Trophoblast cell (in vitro differentiated cells and primary cell): ENCODE data around the gene ARL6IP4.

Experiments used
- DNase-seq, 2 donors: peaks; one replicate each; pipeline ENCODE4 v3.0.0-alpha.2; 2016
- H2AFZ ChIP-seq: 2 replicates; pipeline ENCODE4 v1.6.1; 2013; ENCODE audit warnings: low read length, moderate library complexity, mild to moderate bottlenecking; ENCODE audit not compliant: insufficient read depth, poor library complexity
- H2AK5ac ChIP-seq: 2 replicates; pipeline ENCODE4 v1.6.1; 2013; ENCODE audit warnings: mild to moderate bottlenecking, low read length
- H2BK120ac ChIP-seq: 2 replicates; pipeline ENCODE4 v1.6.1; 2013; ENCODE audit warnings: low read length, mild to moderate bottlenecking, moderate library complexity; ENCODE audit not compliant: insufficient read depth, poor library complexity
- H2BK12ac ChIP-seq: 2 replicates; pipeline ENCODE4 v1.6.1; 2013; ENCODE audit warnings: mild to moderate bottlenecking, low read length, moderate library complexity
- H2BK5ac ChIP-seq: 2 replicates; pipeline ENCODE4 v1.6.1; 2013; ENCODE audit warnings: low read length, low read depth, moderate library complexity, mild to moderate bottlenecking; ENCODE audit not compliant: poor library complexity
- H3K14ac ChIP-seq: 2 replicates; pipeline ENCODE4 v1.6.1; 2013; ENCODE audit warnings: mild to moderate bottlenecking, low read length
- H3K18ac ChIP-seq: 2 replicates; pipeline ENCODE4 v1.6.1; 2013; ENCODE audit warnings: mild to moderate bottlenecking, low read length
- H3K23ac ChIP-seq: 2 replicates; pipeline ENCODE4 v1.6.1; 2013; ENCODE audit warnings: low read length
- H3K27ac ChIP-seq: 2 replicates; pipeline ENCODE4 v1.5.1; 2013; ENCODE audit warnings: low read depth, mild to moderate bottlenecking, inconsistent platforms, low read length, moderate library complexity
- H3K27me3 ChIP-seq: 2 replicates; pipeline ENCODE4 v1.6.1; 2013; ENCODE audit warnings: inconsistent platforms, mild to moderate bottlenecking, low read length, moderate library complexity; ENCODE audit not compliant: insufficient read depth
- H3K36me3 ChIP-seq, 2 experiments: 1 replicate in 1 of 2; 2 replicates in 1 of 2; pipeline ENCODE4 v1.6.1; 2013; ENCODE audit warnings: low read length in 2 of 2, mild to moderate bottlenecking in 2 of 2, moderate library complexity in 1 of 2; ENCODE audit not compliant: insufficient read depth in 2 of 2, control insufficient read depth in 1 of 2
- H3K4ac ChIP-seq: 2 replicates; pipeline ENCODE4 v1.6.1; 2013; ENCODE audit warnings: low read depth, mild to moderate bottlenecking, low read length, moderate library complexity
- H3K4me1 ChIP-seq, 2 experiments: 1 replicate in 1 of 2; 2 replicates in 1 of 2; pipeline ENCODE4 v1.6.1; 2013; ENCODE audit warnings: low read length in 2 of 2, mild to moderate bottlenecking in 2 of 2, moderate library complexity in 1 of 2; ENCODE audit not compliant: insufficient read depth in 2 of 2, control insufficient read depth in 1 of 2
- H3K4me2 ChIP-seq: 2 replicates; pipeline ENCODE4 v1.6.1; 2013; ENCODE audit warnings: inconsistent platforms, mild to moderate bottlenecking, low read length, moderate library complexity
- H3K4me3 ChIP-seq: 2 replicates; pipeline ENCODE4 v1.5.1; 2013; ENCODE audit warnings: mild to moderate bottlenecking, low read depth, low read length, inconsistent platforms
- H3K79me1 ChIP-seq: one replicate; pipeline ENCODE4 v1.6.1; 2013; ENCODE audit warnings: low read length
- H3K79me2 ChIP-seq: 2 replicates; pipeline ENCODE4 v1.6.1; 2013; ENCODE audit warnings: low read length, mild to moderate bottlenecking; ENCODE audit not compliant: control insufficient read depth, insufficient read depth, poor library complexity
- H3K9ac ChIP-seq: 2 replicates; pipeline ENCODE4 v1.6.1; 2013; ENCODE audit warnings: mild to moderate bottlenecking, low read length
- H3K9me3 ChIP-seq: 2 replicates; pipeline ENCODE4 v1.6.1; 2013; ENCODE audit warnings: low read depth, mild to moderate bottlenecking, control low read depth, inconsistent platforms, low read length; ENCODE audit not compliant: insufficient read depth
- H4K12ac ChIP-seq: 2 replicates; pipeline ENCODE4 v1.6.1; 2013; ENCODE audit warnings: low read depth, mild to moderate bottlenecking, low read length, moderate library complexity
- H4K8ac ChIP-seq: 2 replicates; pipeline ENCODE4 v1.6.1; 2013; ENCODE audit warnings: low read depth, mild to moderate bottlenecking, low read length, moderate library complexity
- H4K91ac ChIP-seq: one replicate; pipeline ENCODE4 v1.6.1; 2013; ENCODE audit warnings: low read depth, mild to moderate bottlenecking, low read length, moderate library complexity
- WGBS: extraction: QIAGEN DNeasy Blood & Tissue Kit; methylation state at CpG from one replicate; pipeline ENCODE4 v1.1.7; 2013; ENCODE audit warnings: missing lambda C conversion rate; ENCODE audit not compliant: insufficient read length, insufficient coverage; ENCODE audit errors: extremely low coverage; 5-methylcytosine and 5-hydroxymethylcytosine counted together

Gene ARL6IP4

DNA sequence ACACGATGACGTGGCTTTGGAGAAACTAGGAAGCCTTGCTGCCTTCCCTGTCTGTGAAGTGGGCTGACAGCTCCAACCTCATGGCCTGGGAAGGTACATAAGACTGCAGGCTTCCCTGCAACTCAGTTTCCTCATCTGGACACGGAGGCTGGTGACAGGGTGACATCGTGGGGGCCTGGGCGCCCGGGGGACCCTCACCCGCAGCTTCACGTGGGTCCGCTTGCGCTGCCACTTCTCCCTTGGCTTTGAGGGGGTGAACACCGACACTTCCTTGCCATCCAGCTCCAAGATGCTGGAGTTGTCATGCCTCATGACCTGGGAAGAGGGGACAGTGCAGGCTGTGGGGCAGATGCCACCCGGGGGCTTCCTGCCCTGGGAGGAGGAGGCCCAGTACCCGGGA is 7.6 kb downstream of the ARL6IP4 start:
- H4K8ac ChIP-seq = no peak overlapping the region
- no CpG with 5 or more reads among the region's 13 CpGs for WGBS
- H3K9me3 ChIP-seq = no peaks in the 10 kb centered on the region
- H2AFZ ChIP-seq = no peak overlapping the region
- H3K79me2 ChIP-seq = no peaks in the 10 kb centered on the region
- no peak overlapping the region for H4K12ac ChIP-seq
- H2BK12ac ChIP-seq = no peak overlapping the region
- DNase-seq = peak in 1 of 2 donors; percentile 18
- no peak overlapping the region for H3K4me3 ChIP-seq
- no peaks in the 10 kb centered on the region for H3K79me1 ChIP-seq
- no peak overlapping the region for H3K14ac ChIP-seq
- no peak overlapping the region for H3K18ac ChIP-seq
- no peak overlapping the region for H2BK120ac ChIP-seq
- H3K27ac ChIP-seq = no peak overlapping the region
- no peak overlapping the region for H2AK5ac ChIP-seq
- H3K4me1 ChIP-seq = peaks cover 0 to 2% of the 10 kb centered on the region in 2 experiments
- no peak overlapping the region for H3K4me2 ChIP-seq
- no peaks in the 10 kb centered on the region for H3K27me3 ChIP-seq
- no peak overlapping the region for H3K4ac ChIP-seq
- H3K9ac ChIP-seq = no peak overlapping the region
- H4K91ac ChIP-seq = no peak overlapping the region
- H3K23ac ChIP-seq = no peak overlapping the region
- no peak overlapping the region for H2BK5ac ChIP-seq
- H3K36me3 ChIP-seq = peaks cover 4 to 6% of the 10 kb centered on the region in 2 experiments

DNA sequence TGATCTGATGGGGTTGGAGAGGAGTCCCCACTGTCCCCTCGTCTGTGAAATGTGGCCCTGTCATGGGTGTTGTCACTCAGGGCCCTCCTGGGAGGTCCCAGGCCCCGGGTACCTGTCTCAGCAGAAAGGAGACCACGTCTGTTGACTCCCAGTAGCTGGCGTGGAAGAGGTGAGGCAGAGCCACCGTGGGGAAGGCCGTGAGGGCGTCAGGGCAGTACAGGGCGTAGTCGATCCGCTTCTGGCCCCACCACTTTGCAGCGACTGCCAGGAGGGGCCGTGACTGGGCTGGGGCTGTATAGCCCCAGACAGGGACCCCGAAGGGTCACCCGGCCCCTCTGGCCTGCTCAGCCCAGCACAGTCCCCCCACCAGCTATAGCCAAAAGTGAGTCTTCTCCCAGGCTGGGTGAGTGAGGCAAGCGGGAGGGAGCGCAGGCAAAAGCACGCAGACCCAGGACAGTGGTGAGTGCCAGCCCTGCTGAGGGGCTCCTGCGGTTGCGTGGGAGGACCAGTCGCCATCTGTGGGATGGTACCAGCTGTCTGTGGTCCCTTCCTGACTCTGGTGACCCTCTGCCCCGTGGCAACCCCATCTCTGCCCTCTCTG is 8.2 kb downstream of the ARL6IP4 start:
- H3K23ac ChIP-seq = no peak overlapping the region
- H2AK5ac ChIP-seq = no peak overlapping the region
- no peaks in the 10 kb centered on the region for H3K27me3 ChIP-seq
- H4K12ac ChIP-seq = no peak overlapping the region
- H3K9ac ChIP-seq = no peak overlapping the region
- H3K27ac ChIP-seq = no peak overlapping the region
- no peak for DNase-seq
- WGBS = no CpG with 5 or more reads among the region's 21 CpGs
- H3K79me1 ChIP-seq = no peaks in the 10 kb centered on the region
- no peak overlapping the region for H3K18ac ChIP-seq
- H3K4ac ChIP-seq = no peak overlapping the region
- peaks cover 0 to 2% of the 10 kb centered on the region in 2 experiments for H3K36me3 ChIP-seq
- no peak overlapping the region for H4K8ac ChIP-seq
- H3K9me3 ChIP-seq = no peaks in the 10 kb centered on the region
- H2BK12ac ChIP-seq = no peak overlapping the region
- no peak overlapping the region for H3K4me2 ChIP-seq
- no peak overlapping the region for H4K91ac ChIP-seq
- no peak overlapping the region for H2BK5ac ChIP-seq
- no peak overlapping the region for H3K4me3 ChIP-seq
- H3K79me2 ChIP-seq = no peaks in the 10 kb centered on the region
- no peak overlapping the region for H2BK120ac ChIP-seq
- H3K14ac ChIP-seq = no peak overlapping the region
- no peak overlapping the region for H2AFZ ChIP-seq
- H3K4me1 ChIP-seq = peaks cover 0 to 2% of the 10 kb centered on the region in 2 experiments

DNA sequence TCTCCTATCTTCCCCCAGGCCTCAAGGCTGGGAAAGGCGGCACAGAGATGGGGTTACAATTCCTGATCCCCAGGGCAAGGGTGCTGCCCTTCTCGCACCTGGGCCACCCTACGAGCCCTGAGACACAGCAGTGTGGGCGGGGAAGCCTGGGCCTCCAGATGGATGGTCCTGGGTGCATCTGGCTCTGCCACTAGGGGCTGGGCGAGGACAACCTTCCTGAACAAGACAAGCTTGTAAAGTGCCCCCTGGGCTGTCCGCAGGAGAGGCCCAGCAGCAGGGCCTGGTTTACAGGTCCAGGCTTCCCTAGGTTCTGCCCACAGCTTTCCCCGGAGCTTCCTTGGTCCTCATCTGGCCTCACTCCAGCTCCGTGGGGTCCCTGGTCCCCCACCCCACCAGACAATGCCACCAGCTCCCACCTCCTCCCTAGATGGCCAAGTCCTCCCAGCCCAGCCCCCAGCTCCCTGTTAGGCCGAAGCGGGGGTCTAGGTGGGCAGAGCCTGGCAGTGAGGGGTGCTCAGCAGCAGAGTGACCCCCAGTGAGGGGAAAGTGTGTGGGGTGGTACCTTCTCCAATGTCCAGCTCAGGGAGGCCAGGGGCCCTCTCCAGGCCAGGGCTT is 8.9 kb downstream of the ARL6IP4 start:
- no peak overlapping the region for H2BK12ac ChIP-seq
- H3K4me3 ChIP-seq = no peak overlapping the region
- no peak overlapping the region for H3K4me2 ChIP-seq
- no peak overlapping the region for H3K18ac ChIP-seq
- no peak overlapping the region for H4K12ac ChIP-seq
- H2BK120ac ChIP-seq = no peak overlapping the region
- no peaks in the 10 kb centered on the region for H3K9me3 ChIP-seq
- H3K79me1 ChIP-seq = no peaks in the 10 kb centered on the region
- no peak overlapping the region for H3K14ac ChIP-seq
- no peak for DNase-seq
- no peak overlapping the region for H2AFZ ChIP-seq
- no peak overlapping the region for H3K4ac ChIP-seq
- no peak overlapping the region for H3K27ac ChIP-seq
- H4K91ac ChIP-seq = no peak overlapping the region
- no peak overlapping the region for H2AK5ac ChIP-seq
- H3K79me2 ChIP-seq = no peaks in the 10 kb centered on the region
- no peaks in the 10 kb centered on the region for H3K4me1 ChIP-seq
- H3K27me3 ChIP-seq = no peaks in the 10 kb centered on the region
- no peak overlapping the region for H3K9ac ChIP-seq
- WGBS = no CpG with 5 or more reads among the region's 10 CpGs
- no peak overlapping the region for H4K8ac ChIP-seq
- no peak overlapping the region for H3K23ac ChIP-seq
- no peak overlapping the region for H2BK5ac ChIP-seq
- peaks cover 0 to 2% of the 10 kb centered on the region in 2 experiments for H3K36me3 ChIP-seq

GRCh38 chr12:122989874-122990419 is 9.5 kb downstream of the ARL6IP4 start:
- no peak overlapping the region for H4K8ac ChIP-seq
- no CpG with 5 or more reads among the region's 22 CpGs for WGBS

More at GRCh38 chr12:122989874-122990419, 9.5 kb downstream of the ARL6IP4 start:
- H3K79me1 ChIP-seq = no peaks in the 10 kb centered on the region
- no peak overlapping the region for H3K14ac ChIP-seq
- no peak overlapping the region for H3K18ac ChIP-seq
- no peak overlapping the region for H3K4ac ChIP-seq
- no peak overlapping the region for H4K91ac ChIP-seq
- H3K27me3 ChIP-seq = no peaks in the 10 kb centered on the region
- no peak overlapping the region for H2BK12ac ChIP-seq
- H3K4me2 ChIP-seq = no peak overlapping the region
- H3K36me3 ChIP-seq = no peaks in the 10 kb centered on the region
- H3K9me3 ChIP-seq = no peaks in the 10 kb centered on the region
- no peak overlapping the region for H3K4me3 ChIP-seq
- no peak overlapping the region for H4K12ac ChIP-seq
- H3K27ac ChIP-seq = no peak overlapping the region
- H3K23ac ChIP-seq = no peak overlapping the region
- no peak overlapping the region for H2AK5ac ChIP-seq
- H2AFZ ChIP-seq = no peak overlapping the region
- H3K9ac ChIP-seq = no peak overlapping the region
- H2BK5ac ChIP-seq = no peak overlapping the region
- DNase-seq = no peak
- H3K79me2 ChIP-seq = no peaks in the 10 kb centered on the region
- no peak overlapping the region for H2BK120ac ChIP-seq
- H3K4me1 ChIP-seq = no peaks in the 10 kb centered on the region
